IPS-NIHi7 (cell line): ENCODE measurements around the gene PTCH2.

Source experiments
- DNase-seq: peaks from one replicate; pipeline ENCODE4 v3.0.0; 2012; ENCODE audit warnings: mixed read lengths; ENCODE audit errors: extremely low spot score

The PTCH2 gene, protein sequence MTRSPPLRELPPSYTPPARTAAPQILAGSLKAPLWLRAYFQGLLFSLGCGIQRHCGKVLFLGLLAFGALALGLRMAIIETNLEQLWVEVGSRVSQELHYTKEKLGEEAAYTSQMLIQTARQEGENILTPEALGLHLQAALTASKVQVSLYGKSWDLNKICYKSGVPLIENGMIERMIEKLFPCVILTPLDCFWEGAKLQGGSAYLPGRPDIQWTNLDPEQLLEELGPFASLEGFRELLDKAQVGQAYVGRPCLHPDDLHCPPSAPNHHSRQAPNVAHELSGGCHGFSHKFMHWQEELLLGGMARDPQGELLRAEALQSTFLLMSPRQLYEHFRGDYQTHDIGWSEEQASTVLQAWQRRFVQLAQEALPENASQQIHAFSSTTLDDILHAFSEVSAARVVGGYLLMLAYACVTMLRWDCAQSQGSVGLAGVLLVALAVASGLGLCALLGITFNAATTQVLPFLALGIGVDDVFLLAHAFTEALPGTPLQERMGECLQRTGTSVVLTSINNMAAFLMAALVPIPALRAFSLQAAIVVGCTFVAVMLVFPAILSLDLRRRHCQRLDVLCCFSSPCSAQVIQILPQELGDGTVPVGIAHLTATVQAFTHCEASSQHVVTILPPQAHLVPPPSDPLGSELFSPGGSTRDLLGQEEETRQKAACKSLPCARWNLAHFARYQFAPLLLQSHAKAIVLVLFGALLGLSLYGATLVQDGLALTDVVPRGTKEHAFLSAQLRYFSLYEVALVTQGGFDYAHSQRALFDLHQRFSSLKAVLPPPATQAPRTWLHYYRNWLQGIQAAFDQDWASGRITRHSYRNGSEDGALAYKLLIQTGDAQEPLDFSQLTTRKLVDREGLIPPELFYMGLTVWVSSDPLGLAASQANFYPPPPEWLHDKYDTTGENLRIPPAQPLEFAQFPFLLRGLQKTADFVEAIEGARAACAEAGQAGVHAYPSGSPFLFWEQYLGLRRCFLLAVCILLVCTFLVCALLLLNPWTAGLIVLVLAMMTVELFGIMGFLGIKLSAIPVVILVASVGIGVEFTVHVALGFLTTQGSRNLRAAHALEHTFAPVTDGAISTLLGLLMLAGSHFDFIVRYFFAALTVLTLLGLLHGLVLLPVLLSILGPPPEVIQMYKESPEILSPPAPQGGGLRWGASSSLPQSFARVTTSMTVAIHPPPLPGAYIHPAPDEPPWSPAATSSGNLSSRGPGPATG

GRCh38 chr1:44842862-44843655 lies at the start of gene PTCH2:
Gene PTCH2 (minus strand): TSS chr1:44843253. CDS start chr1:44842932, 321 bp downstream.
- peak; percentile 98 for DNase-seq

- DNase-seq: no peak
Observed at GRCh38 chr1:44890007-44890406, 47.0 kb upstream of the PTCH2 start.

DNA sequence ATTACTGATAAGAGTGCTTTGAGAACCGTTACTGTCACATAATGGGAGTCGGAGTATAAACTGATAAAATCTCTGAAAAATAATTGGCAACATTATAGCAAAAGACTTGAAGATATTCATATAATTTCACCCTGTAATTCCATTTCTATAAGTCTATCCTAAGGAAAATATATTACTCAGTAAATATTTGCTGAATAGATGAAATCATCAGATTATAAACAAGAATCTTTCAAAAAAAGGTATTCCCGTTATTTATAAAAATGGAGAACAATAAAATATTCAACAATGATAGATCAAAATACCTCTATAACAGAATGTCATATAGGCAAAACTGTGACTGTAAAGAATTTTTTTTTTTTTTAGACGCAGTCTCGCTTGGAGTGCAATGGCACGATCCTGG lies 42.4 kb upstream of the PTCH2 start:
- no peak for DNase-seq

DNA sequence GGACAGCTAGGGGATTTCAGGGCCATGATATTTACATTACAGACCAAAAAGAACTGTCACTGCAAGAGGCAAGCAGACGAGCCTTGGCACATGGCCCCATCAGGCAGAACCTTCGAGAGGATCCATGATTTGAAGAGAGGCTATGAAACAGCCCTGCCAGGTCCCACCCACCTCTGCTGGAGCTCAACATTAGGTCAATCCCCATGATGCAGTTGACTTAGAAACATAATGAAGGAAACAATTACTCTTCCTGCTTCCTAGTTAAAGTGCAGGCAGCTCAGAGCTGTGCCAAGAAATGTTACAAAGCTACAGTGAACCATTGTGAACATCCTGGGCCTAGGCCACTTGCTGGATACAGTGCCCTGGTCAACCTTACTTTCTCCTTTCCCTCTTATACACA lies 41.7 kb upstream of the PTCH2 start:
- DNase-seq: no peak

GRCh38 chr1:44881011-44881632 lies 38.1 kb upstream of the PTCH2 start:
- no peak for DNase-seq

DNA sequence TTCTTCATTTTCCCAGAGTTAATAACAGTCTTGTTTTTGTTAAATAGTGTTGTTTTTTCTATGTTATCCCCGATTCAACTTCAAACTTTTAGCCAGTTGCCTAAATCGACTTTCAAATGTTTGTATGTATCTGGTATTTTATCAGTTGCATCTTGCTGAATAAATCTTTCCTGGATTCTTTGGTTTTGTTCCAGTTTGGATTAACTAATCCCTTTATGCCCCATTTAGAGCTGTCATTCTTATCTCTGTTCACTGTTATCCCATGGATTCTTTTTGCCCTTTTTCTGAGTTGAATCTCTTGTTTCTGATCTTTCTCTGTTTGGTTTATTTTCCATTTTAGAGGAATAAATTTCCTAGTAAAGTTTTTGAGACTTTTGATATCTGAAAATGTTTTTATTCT lies 31.1 kb upstream of the PTCH2 start:
- no peak for DNase-seq

- no peak for DNase-seq
Observed at GRCh38 chr1:44870096-44870495, 27.0 kb upstream of the PTCH2 start.

- no peak for DNase-seq
Observed at GRCh38 chr1:44867801-44868200, 24.7 kb upstream of the PTCH2 start.

DNA sequence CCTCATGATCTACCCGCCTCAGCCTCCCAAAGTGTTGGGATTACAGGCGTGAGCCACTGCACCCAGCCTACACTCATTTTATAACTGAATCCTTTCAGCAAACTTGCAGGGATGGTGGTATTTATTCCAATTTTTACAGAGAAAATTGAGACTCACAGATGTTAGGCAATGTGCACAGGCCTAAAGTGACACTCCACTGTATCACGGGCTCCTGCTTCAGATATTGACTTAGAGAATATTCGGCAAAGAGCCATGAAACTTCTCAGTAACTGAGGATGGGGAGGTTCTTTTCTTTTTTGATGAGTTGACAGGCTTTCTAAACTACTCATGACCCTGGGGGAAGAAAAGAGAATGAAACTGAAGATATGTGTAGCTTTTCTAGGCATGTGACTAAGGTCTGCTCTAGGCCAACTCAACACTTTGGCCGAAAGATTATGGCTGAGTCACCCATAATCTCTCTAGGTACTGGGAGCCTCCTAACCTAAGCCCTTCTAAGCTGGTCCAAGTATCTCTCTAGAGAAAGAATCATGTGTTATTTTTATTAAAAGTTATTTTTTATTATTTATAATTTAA lies 19.9 kb upstream of the PTCH2 start:
- DNase-seq: no peak

GRCh38 chr1:44860891-44861425 lies 17.9 kb upstream of the PTCH2 start:
- DNase-seq: no peak

- no peak for DNase-seq
Observed at GRCh38 chr1:44860331-44860730, 17.3 kb upstream of the PTCH2 start.

GRCh38 chr1:44857446-44857845 lies 14.4 kb upstream of the PTCH2 start:
- no peak for DNase-seq

DNA sequence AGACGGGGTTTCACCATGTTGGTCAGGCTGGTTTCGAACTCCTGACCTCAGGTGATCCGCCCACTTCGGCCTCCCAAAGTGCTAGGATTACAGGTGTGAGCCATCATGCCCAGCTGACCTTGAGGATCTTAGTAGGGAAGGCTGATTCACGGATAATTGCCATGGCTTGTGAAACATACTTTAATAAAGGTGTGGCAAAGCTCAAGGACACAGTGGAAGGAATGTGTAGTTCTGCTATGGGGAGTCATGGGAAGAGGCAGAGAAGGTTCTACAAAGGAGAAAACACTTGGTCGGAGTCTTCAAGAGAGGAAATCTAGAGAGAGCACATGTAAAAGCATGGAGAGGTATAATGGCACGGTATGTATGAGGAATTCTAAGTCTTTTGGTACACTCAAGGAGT lies 12.7 kb upstream of the PTCH2 start:
- no peak for DNase-seq

DNA sequence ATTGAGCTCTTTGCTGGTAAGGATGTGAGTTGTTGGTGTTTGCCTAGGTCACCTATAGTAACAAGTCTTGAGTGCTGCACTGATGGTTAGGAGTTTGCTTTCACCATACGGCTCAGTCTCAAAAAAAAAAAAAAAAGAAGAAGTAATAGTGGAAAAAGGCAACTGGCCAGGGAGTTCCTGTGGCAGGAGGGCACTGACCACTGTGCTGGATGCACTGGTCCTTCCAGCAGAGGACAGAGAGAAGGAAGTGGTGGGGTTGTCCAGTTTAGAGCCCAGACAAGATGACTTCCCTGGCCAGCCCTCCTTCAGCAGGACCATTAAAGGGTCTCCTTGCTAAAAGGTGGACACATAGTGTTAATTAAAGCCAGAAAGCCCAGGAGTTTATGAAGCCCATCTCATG lies 11.9 kb upstream of the PTCH2 start:
- no peak for DNase-seq

DNA sequence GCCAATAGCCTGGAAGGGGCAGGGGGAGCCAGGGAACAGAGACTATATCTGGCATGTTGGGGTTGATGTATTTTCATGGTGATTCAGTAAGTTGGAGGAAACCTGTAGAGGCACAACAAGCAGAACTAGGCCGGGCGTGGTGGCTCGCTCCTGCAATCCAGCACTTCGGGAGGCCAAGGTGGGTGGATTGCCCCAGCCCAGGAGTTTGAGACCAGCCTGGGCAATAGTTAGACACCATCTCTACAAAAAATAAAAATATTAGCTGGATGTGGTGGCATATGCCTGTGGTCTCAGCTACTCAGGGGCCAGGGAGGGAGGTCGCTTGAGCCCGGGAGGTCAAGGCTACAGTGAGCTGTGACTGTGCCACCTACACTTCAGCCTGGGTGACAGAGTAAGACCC lies 10.1 kb upstream of the PTCH2 start:
- no peak for DNase-seq

GRCh38 chr1:44851308-44851707 lies 8.3 kb upstream of the PTCH2 start:
- DNase-seq: no peak

DNA sequence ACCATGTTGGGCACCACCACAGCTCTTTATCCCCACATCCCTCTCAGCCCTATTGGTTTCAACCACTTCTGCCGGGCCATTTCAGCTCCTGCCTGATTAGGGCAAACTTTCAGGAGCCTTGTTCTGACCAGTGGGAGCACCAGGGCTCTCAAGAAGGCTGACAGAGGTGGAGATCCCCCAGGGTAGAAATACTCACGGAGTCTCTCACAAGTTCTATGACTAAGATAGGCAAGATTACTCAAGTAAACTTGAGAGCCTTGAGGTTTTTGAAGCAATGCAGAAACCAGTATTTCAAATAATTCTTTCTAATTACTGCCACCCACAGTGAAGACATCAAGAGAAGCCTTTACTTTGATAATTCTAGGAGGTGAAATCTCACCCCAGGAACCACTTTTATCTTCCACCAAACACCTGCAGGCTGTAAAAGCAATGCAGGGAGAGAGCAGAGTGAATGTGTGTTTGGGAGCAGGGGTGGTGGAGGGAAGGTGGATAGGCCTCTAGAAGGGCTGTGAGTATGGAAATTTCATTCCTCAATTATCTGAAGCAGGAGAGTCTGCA lies 6.6 kb upstream of the PTCH2 start:
- no peak for DNase-seq

GRCh38 chr1:44848456-44849181 lies 5.6 kb upstream of the PTCH2 start:
- DNase-seq: no peak

DNA sequence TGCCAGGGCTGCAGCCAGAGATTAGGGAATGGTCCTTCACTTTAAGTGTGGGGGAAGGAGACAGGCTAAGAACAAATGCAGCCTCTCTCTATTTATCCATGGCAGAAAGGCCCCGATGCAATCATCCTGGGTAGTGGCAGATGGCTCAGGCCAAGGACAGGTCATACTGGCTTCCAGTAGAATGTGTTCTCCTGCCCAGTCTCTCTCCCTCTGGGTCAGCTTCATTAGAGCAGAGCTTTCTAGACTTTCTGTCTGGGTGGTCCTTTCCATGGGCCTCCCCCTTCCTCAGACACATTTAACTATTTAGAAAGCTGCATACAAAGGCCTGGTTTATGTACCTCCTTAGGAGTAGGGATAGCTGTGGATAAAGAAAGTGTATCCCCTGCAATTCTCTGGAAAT lies 4.8 kb upstream of the PTCH2 start:
- no peak for DNase-seq
